Measurements from ENCODE around the gene SKAP1.

DNA sequence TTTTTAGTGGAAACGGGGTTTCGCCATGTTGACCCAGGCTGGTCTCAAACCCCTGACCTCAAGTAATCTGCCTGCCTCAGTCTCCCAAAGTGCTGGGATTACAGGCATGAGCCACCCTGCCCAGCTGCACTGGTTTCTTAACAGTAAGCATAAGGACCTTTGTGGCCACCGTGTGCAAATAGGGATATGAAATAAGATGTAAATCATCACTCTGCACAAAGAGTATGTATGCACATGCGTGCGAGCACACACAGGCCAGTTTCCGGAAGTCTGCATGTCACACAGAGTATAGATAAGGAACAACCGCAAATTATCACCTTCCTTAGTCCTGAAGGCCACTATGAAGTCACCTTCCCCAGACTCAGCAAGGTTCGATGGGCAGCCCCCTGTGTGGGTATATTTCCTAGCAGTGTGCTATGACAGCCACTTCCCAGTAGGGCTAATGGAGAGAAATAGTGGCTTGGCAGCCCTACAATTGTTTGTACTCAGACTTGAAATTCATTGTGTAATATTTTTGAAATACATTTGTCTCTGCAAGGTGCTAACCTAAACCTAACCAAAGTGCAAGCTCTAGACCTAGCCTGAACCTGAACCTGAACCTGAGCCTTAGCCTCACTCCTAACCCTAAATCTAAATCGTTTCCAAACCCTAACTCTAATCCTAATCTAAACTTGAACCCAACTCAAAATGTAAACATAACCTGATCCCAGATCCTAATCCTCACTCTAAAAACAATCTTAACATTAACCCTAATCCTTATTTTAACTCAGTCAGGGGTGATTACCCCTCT is 48.4 kb upstream of the SKAP1 start:
- TF ChIP-seq, protein P1, sequence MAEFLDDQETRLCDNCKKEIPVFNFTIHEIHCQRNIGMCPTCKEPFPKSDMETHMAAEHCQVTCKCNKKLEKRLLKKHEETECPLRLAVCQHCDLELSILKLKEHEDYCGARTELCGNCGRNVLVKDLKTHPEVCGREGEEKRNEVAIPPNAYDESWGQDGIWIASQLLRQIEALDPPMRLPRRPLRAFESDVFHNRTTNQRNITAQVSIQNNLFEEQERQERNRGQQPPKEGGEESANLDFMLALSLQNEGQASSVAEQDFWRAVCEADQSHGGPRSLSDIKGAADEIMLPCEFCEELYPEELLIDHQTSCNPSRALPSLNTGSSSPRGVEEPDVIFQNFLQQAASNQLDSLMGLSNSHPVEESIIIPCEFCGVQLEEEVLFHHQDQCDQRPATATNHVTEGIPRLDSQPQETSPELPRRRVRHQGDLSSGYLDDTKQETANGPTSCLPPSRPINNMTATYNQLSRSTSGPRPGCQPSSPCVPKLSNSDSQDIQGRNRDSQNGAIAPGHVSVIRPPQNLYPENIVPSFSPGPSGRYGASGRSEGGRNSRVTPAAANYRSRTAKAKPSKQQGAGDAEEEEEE (CRISPR knock-in tag; IDR thresholded peaks at IDR 0.05; ENCODE audit: borderline replicate concordance), result no peak
- no peak for TF ChIP-seq RXRA (CRISPR knock-in tag; IDR thresholded peaks at IDR 0.05)
- TF ChIP-seq POLR2AphosphoS5 (IDR thresholded peaks at IDR 0.05; ENCODE audit: low read depth, low read length), result no peak
- no peak for TF ChIP-seq SRSF9 (IDR thresholded peaks at IDR 0.05; ENCODE audit: borderline replicate concordance, insufficient read depth, low read depth, low read length, poor library complexity, severe bottlenecking)
- no peak for TF ChIP-seq MLX (CRISPR knock-in tag; IDR thresholded peaks at IDR 0.05)
- TF ChIP-seq ELF4 (CRISPR knock-in tag; IDR thresholded peaks at IDR 0.05; ENCODE audit: borderline replicate concordance), result no peak
- TF ChIP-seq ZNF343 (CRISPR knock-in tag; IDR thresholded peaks at IDR 0.05), result no peak
- no peak for TF ChIP-seq ZFP36L1 (CRISPR knock-in tag; IDR thresholded peaks at IDR 0.05)
- TF ChIP-seq ZBTB26 (CRISPR knock-in tag; IDR thresholded peaks at IDR 0.05; ENCODE audit: borderline replicate concordance), result no peak

Data from HepG2 (cell line).